NCI-H1417 (cell line): ENCODE results near the gene OR6C3.
"Not testable (repeated sequence)": the region's sequence is repeated elsewhere in the genome, so short reads cannot be mapped to it uniquely, and the experiment has no call there.

Experiments
- DNase-seq, 3 experiments: peaks; one replicate each; lab custom pipeline; 2025; lab: John Stamatoyannopoulos, UW

The OR6C3 gene

GRCh38 chr12:55330446-55330845, at the start of gene OR6C3:
OR6C3 (plus strand) TSS chr12:55330746; CDS start chr12:55331701, 955 bp downstream.
- no peak for DNase-seq

GRCh38 chr12:55280991-55281390, 49.6 kb upstream of the OR6C3 start:
- DNase-seq: no peak

- no peak for DNase-seq
These were observed 40.5 kb upstream of the OR6C3 start for GRCh38 chr12:55289999-55290398.

GRCh38 chr12:55296469-55296868, 34.1 kb upstream of the OR6C3 start, which contains the start of gene OR6C6:
OR6C6 (minus strand) TSS chr12:55296569; CDS start chr12:55295232, 1,337 bp downstream.
- DNase-seq: no peak

- DNase-seq: no peak
These were observed 16.5 kb upstream of the OR6C3 start, which contains the start of gene OR6C1 for GRCh38 chr12:55314043-55314442. OR6C1 (plus strand) TSS chr12:55314343; CDS start chr12:55320600, 6,257 bp downstream.

- DNase-seq: no peak
These were observed 10.3 kb upstream of the OR6C3 start for GRCh38 chr12:55320201-55320600.

GRCh38 chr12:55325801-55326200, 4.7 kb upstream of the OR6C3 start:
- DNase-seq: not testable (repeated sequence)

GRCh38 chr12:55336002-55336401, 5.5 kb downstream of the OR6C3 start:
- no peak for DNase-seq

- DNase-seq: not testable (repeated sequence)
These were observed 24.8 kb downstream of the OR6C3 start for GRCh38 chr12:55355338-55355737.

GRCh38 chr12:55362675-55363074, 32.1 kb downstream of the OR6C3 start, which contains the start of gene OR6C75:
OR6C75 (plus strand) TSS chr12:55362975; CDS start chr12:55365111, 2,136 bp downstream.
- DNase-seq: no peak

GRCh38 chr12:55365086-55365485, 34.5 kb downstream of the OR6C3 start:
- DNase-seq: no peak

- DNase-seq: no peak
These were observed 42.0 kb downstream of the OR6C3 start for GRCh38 chr12:55372521-55372920.
